Spleen (tissue), 11 donors: ENCODE results near the gene TACC2. TPM values are rescaled to one million over a fixed set of nuclear protein-coding genes. Genes with fewer than 3 reads are reported as not detected.
A peak's percentile ranks its signal among the peaks of the same experiment; 100 is the strongest.

Experiments used
- DNase-seq: peaks from one replicate; pipeline ENCODE4 v3.0.0-alpha.2; 2020
- H3K27ac ChIP-seq, 8 donors: fragments of 200-600 bp; sonication (generic) in 7 of 8; 1 replicate in 4 of 8; 2 replicates in 4 of 8; pipeline versions ENCODE4 v1.5.0 to v1.8.0; 2016 to 2021; ENCODE audit warnings: inconsistent platforms in 4 of 8, mild to moderate bottlenecking in 4 of 8, moderate library complexity in 1 of 8
- H3K27me3 ChIP-seq, 7 donors: fragments of 200-600 bp; sonication (generic) in 6 of 7; replicated peaks in 1 of 7; 1 replicate in 4 of 7; 2 replicates in 3 of 7; pipeline versions ENCODE4 v1.5.0 to v1.8.0; 2016 to 2021; ENCODE audit warnings: inconsistent platforms in 3 of 7, mild to moderate bottlenecking in 1 of 7
- H3K36me3 ChIP-seq, 6 donors: fragments of 200-600 bp; sonication (generic) in 5 of 6; 1 replicate in 4 of 6; 2 replicates in 2 of 6; pipeline versions ENCODE4 v1.5.0 to v1.8.0; 2016 to 2021; ENCODE audit warnings: inconsistent platforms in 2 of 6
- H3K4me1 ChIP-seq, 6 donors: fragments of 200-600 bp; sonication (generic) in 5 of 6; 1 replicate in 3 of 6; 2 replicates in 3 of 6; pipeline versions ENCODE4 v1.5.0 to v1.8.0; 2016 to 2021; ENCODE audit warnings: inconsistent platforms in 3 of 6
- H3K4me3 ChIP-seq, 8 donors: fragments of 200-600 bp; sonication (generic) in 7 of 8; 1 replicate in 4 of 8; 2 replicates in 4 of 8; pipeline versions ENCODE4 v1.5.0 to v1.8.0; 2016 to 2021; ENCODE audit warnings: inconsistent platforms in 4 of 8, mild to moderate bottlenecking in 4 of 8, moderate library complexity in 2 of 8
- H3K9me3 ChIP-seq, 8 donors: fragments of 200-600 bp; sonication (generic) in 7 of 8; 1 replicate in 4 of 8; 2 replicates in 4 of 8; pipeline versions ENCODE4 v1.5.0 to v1.8.0; 2016 to 2021; ENCODE audit warnings: inconsistent platforms in 4 of 8
- POLR2A ChIP-seq, 3 donors: fragments of 450-650 bp; IDR thresholded peaks; one replicate each; pipeline ENCODE4 v1.5.1; 2017; ENCODE audit warnings: antibody characterized with exemption in 3 of 3, mild to moderate bottlenecking in 1 of 3
- POLR2AphosphoS5 ChIP-seq, 3 donors: sonication (generic); formaldehyde crosslinking; IDR thresholded peaks; one replicate each; pipeline ENCODE4 v1.5.1; 2017; ENCODE audit warnings: antibody characterized with exemption in 3 of 3
- WGBS, 5 donors: extraction: QIAGEN DNeasy Blood & Tissue Kit in 3 of 5; methylation state at CpG; one replicate each; pipeline versions ENCODE4 v1.1.5 to v1.1.7; 2013 to 2018; 5-methylcytosine and 5-hydroxymethylcytosine counted together
- intact Hi-C: fragments of 100-400 bp; cut with DNase I; formaldehyde crosslinking; loops from one replicate; pipeline ENCODE4 v1.15.0; 2023; ENCODE audit warnings: low total_unique reads
- polyA plus RNA-seq, 3 donors: library from polyadenylated mRNA; stranded (reverse); fragments of 200-250 nt; gene quantifications; one replicate each; pipeline ENCODE4 v1.2.1, GENCODE V29; 2013
- total RNA-seq, 7 donors: library from RNA; depleted of rRNA in 3 of 7; stranded (reverse); fragments of >200 nt in 3 of 7; fragmentation: NEBNext Ultra II Directional in 4 of 7; extraction: Animal tissue kit (Norgen Biotek cat#: 25700) in 4 of 7; gene quantifications; one replicate each; pipeline versions ENCODE4 v1.1.0 to v1.2.1, GENCODE V29; 2016 to 2021
- TF ChIP-seq, protein P1 (sequence below), 11 experiments: fragments of 200-600 bp in 7 of 11; fragments of 450-650 bp in 4 of 11; sonication (generic) in 4 of 11; IDR thresholded peaks in 8 of 11; conservative IDR thresholded peaks in 3 of 11; 1 replicate in 7 of 11; 2 replicates in 4 of 11; pipeline versions ENCODE4 v1.4.0 to v1.8.0; 2016 to 2021; ENCODE audit warnings: antibody characterized with exemption in 11 of 11, inconsistent platforms in 4 of 11, mild to moderate bottlenecking in 1 of 11
- donor health status: healthy with polysubstance abuse.
- donor health status: DM: no; HTN: no; CAD: no; lungs with moderate emphysema.
- donor health status: DM: no; HTN: no; CAD: no.
- donor health status: Bipolar disorder and iron deficiency.
- donor health status: healthy.
- donor health status: DM: no; HTN: no; CAD: no.
- donor health status: DM: yes; HTN: yes; CAD: no.

The TACC2 gene
- total and polyA plus RNA-seq, 10 donors = 2.4 to 13.9 (median 4.5) TPM

- Histone ChIP-seq H3K4me3 (no peak overlapping the region), H3K4me1 (peaks cover 0 to 8% (median 0%) of the 10 kb centered on the region in 6 donors), H3K36me3 (peaks cover 0 to 17% (median 0%) of the 10 kb centered on the region in 6 donors), H3K27ac (no peak overlapping the region), H3K27me3 (no peaks in the 10 kb centered on the region), H3K9me3 (no peaks in the 10 kb centered on the region)
- DNase-seq = no peak
- 81 to 93% (median 90%) methylated on average over 6 of the region's 6 CpGs for WGBS, 5 donors
- intact Hi-C loops = no loop called here
- TF ChIP-seq, protein P1, sequence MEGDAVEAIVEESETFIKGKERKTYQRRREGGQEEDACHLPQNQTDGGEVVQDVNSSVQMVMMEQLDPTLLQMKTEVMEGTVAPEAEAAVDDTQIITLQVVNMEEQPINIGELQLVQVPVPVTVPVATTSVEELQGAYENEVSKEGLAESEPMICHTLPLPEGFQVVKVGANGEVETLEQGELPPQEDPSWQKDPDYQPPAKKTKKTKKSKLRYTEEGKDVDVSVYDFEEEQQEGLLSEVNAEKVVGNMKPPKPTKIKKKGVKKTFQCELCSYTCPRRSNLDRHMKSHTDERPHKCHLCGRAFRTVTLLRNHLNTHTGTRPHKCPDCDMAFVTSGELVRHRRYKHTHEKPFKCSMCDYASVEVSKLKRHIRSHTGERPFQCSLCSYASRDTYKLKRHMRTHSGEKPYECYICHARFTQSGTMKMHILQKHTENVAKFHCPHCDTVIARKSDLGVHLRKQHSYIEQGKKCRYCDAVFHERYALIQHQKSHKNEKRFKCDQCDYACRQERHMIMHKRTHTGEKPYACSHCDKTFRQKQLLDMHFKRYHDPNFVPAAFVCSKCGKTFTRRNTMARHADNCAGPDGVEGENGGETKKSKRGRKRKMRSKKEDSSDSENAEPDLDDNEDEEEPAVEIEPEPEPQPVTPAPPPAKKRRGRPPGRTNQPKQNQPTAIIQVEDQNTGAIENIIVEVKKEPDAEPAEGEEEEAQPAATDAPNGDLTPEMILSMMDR (IDR thresholded peaks at IDR 0.05 in 8 of 11, conservative IDR thresholded peaks at IDR 0.05 in 3 of 11) = no peak
- TF ChIP-seq POLR2AphosphoS5 (IDR thresholded peaks at IDR 0.05) (no peak), POLR2A (IDR thresholded peaks at IDR 0.05) (no peak)
These were observed 218.2 kb downstream of the TACC2 start for GRCh38 chr10:122207163-122207562.

DNA sequence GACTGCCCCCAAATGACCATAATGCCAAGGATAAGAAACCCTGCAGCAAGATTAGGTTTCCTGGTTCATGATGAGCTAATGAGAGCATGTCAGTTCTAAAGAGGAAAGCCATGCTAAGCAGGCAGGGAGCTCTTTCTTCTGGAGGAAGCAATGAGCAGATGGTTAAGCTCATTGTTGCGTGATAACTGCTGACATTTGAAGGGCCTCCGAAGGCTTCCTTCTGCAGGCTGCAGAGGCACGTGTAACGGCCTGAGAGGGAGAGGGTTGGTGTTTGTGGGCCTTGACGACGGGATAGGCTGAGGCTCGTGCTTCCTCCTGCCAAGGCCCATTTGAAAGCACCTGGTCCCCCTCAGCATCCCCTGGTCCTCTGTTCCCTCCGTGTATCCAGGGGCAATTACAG lies 218.6 kb downstream of the TACC2 start:
- TF ChIP-seq POLR2AphosphoS5 (IDR thresholded peaks at IDR 0.05) = peak in 1 of 3 donors; percentile 44
- TF ChIP-seq POLR2A (IDR thresholded peaks at IDR 0.05) = no peak
- Histone ChIP-seq H3K4me3 (no peak overlapping the region), H3K9me3 (no peaks in the 10 kb centered on the region), H3K36me3 (peaks cover 0 to 17% (median 0%) of the 10 kb centered on the region in 6 donors), H3K27ac (no peak overlapping the region), H3K27me3 (no peaks in the 10 kb centered on the region), H3K4me1 (peaks cover 0 to 8% (median 0%) of the 10 kb centered on the region in 6 donors)
- 11 to 23% (median 11%) methylated on average over 8 of the region's 8 CpGs for WGBS, 5 donors
- no peak for DNase-seq
- intact Hi-C loops = no loop called here

DNA sequence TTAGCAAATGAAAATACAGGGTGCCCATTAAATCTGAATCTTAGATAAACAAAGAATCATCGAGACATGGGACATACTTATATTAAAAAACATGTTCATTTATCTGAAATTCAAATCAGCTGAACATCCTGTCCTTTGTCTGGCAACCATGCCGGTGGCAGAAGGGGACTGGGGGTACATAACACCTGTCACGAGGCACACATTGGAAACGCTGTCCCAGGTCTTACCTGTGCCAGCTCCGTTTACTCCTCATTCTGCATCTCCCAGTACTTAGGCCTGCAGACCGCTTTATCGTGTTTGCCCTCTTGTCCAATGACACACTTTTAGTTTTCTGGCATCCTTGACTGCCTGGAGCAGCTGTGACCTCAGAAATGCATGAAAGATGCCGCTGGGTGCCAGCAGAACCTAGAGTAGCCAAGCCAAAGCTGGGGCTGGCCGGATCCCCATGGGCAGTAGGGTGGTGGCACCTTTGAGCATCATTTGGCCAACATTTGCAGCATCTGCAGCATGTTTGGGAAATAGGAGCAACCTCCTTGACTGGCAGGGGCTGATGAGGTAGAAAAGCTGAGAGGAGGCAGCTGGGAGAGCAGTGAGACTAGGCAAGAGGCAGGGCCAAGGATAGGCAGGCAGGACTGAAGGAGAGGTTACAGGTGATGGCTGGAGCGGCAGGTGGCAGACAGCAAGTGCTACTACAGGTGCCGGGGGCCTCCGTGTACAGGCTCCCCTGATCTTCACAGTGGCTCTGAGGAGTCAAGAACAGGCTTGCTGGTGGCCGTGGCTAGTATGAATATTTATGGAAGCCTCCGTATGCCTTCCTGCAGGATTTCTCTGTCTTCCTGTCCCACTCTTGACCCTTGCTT lies 219.8 kb downstream of the TACC2 start:
- Histone ChIP-seq H3K9me3 (no peaks in the 10 kb centered on the region), H3K4me3 (no peak overlapping the region), H3K36me3 (peaks cover 0 to 17% (median 0%) of the 10 kb centered on the region in 6 donors), H3K4me1 (peaks cover 0 to 8% (median 0%) of the 10 kb centered on the region in 6 donors), H3K27me3 (no peaks in the 10 kb centered on the region), H3K27ac (no peak overlapping the region)
- 73 to 86% (median 85%) methylated on average over 14 of the region's 14 CpGs for WGBS, 5 donors
- DNase-seq = no peak
- TF ChIP-seq POLR2A (IDR thresholded peaks at IDR 0.05) (no peak), POLR2AphosphoS5 (IDR thresholded peaks at IDR 0.05) (no peak)
- TF ChIP-seq, protein P1 (IDR thresholded peaks at IDR 0.05 in 8 of 11, conservative IDR thresholded peaks at IDR 0.05 in 3 of 11) = no peak
- intact Hi-C loops = no loop called here

- WGBS, 5 donors = 90 to 96% (median 91%) methylated on average over 30 of the region's 30 CpGs
- no peak overlapping the region for H3K4me3 ChIP-seq
These were observed 221.7 kb downstream of the TACC2 start for GRCh38 chr10:122210481-122211265.

More at GRCh38 chr10:122210481-122211265, 221.7 kb downstream of the TACC2 start:
- Histone ChIP-seq H3K27ac (no peak overlapping the region), H3K9me3 (no peaks in the 10 kb centered on the region), H3K4me1 (peaks cover 0 to 8% (median 0%) of the 10 kb centered on the region in 6 donors), H3K27me3 (no peaks in the 10 kb centered on the region), H3K36me3 (peaks cover 0 to 17% (median 0%) of the 10 kb centered on the region in 6 donors)
- TF ChIP-seq POLR2AphosphoS5 (IDR thresholded peaks at IDR 0.05) = no peak
- TF ChIP-seq, protein P1 (IDR thresholded peaks at IDR 0.05 in 8 of 11, conservative IDR thresholded peaks at IDR 0.05 in 3 of 11) = no peak
- no peak for TF ChIP-seq POLR2A (IDR thresholded peaks at IDR 0.05)
- intact Hi-C loops = no loop called here
- DNase-seq = no peak
